Mammary epithelial cell (primary cell): ENCODE results near the gene NPAS3.

Source experiments
- CTCF ChIP-seq, 2 donors: IDR thresholded peaks in 1 of 2; conservative IDR thresholded peaks in 1 of 2; 2 replicates each; pipeline ENCODE4 v1.5.1; 2011 to 2012; ENCODE audit warnings: inconsistent platforms in 2 of 2, low read length in 2 of 2, mild to moderate bottlenecking in 2 of 2, control low read depth in 1 of 2, low read depth in 1 of 2; ENCODE audit not compliant: insufficient read depth in 1 of 2; ENCODE audit errors: extremely low read depth in 1 of 2
- EZH2 ChIP-seq: IDR thresholded peaks from 2 replicates; pipeline ENCODE4 v1.6.1; 2012; ENCODE audit warnings: low read length, inconsistent platforms, borderline replicate concordance

- TF ChIP-seq CTCF (conservative IDR thresholded peaks at IDR 0.05 in 1 of 2, IDR thresholded peaks at IDR 0.05 in 1 of 2; ENCODE audit: extremely low read depth in 1 of 2, insufficient read depth in 1 of 2, low read depth in 1 of 2, low read length in 2 of 2) (no peak), EZH2 (no peak)
Observed at GRCh38 chr14:33675415-33676130, 736.9 kb downstream of the NPAS3 start.
